HepG2 (cell line): Measurements from ENCODE around the gene BEND3. TPM values are rescaled to one million over a fixed set of nuclear protein-coding genes. Genes with fewer than 3 reads are reported as not detected.

Experiments
- ATAC-seq: fragments of 200-7000 bp; cut with Tn5 transposase; 3 replicates; pipeline ENCODE4 v1.9.1; 2020; ENCODE audit warnings: mild to moderate bottlenecking, moderate library complexity
- BruUV-seq: library from RNA; stranded (reverse); fragments of 400-500 nt; replicated peaks from 2 replicates; lab custom pipeline; 2021; lab: Mats Ljungman, UMichigan
- CTCF ChIA-PET: fragments of 300-600 bp; formaldehyde crosslinking; extraction: SDS; loops from one replicate; lab custom pipeline; 2021; ENCODE audit warnings: low total read pairs, inconsistent platforms, low intra/inter-chr PET ratio; lab: Yijun Ruan, JAX
- POLR2A ChIA-PET: fragments of 350-600 bp; sonication (Branson Sonifier 250); formaldehyde crosslinking; loops from one replicate; lab custom pipeline; 2020; ENCODE audit warnings: antibody characterized with exemption, inconsistent platforms; lab: Yijun Ruan, JAX
- DNase-seq: peaks from one replicate; pipeline ENCODE4 v3.0.0-alpha.2; 2015; ENCODE audit warnings: low spot score
- FAIRE-seq: peaks from 3 replicates; lab custom pipeline; 2011; peaks lifted over from hg19 to GRCh38; lab: Jason Lieb, UNC
- H2AFZ ChIP-seq: one replicate; pipeline ENCODE4 v1.6.1; 2011; ENCODE audit warnings: low read length, inconsistent platforms
- H3K27ac ChIP-seq: fragments of 300-600 bp; 3 replicates; pipeline ENCODE4 v1.8.0; 2011; ENCODE audit warnings: mixed run types, mild to moderate bottlenecking, mixed read lengths, low read length, inconsistent platforms; ENCODE audit not compliant: insufficient read depth; ENCODE audit errors: extremely low read length
- H3K27me3 ChIP-seq, 2 experiments: fragments of 200-600 bp in 1 of 2; 2 replicates in 1 of 2; 3 replicates in 1 of 2; pipeline versions ENCODE4 v1.6.0 to v1.8.0; 2011; ENCODE audit warnings: low read length in 2 of 2, mild to moderate bottlenecking in 2 of 2, moderate library complexity in 2 of 2, inconsistent platforms in 1 of 2; ENCODE audit not compliant: insufficient read depth in 2 of 2, control insufficient read depth in 1 of 2
- H3K36me3 ChIP-seq, 2 experiments: fragments of 200-600 bp in 1 of 2; replicated peaks in 1 of 2; 2 replicates in 1 of 2; 3 replicates in 1 of 2; pipeline versions ENCODE4 v1.5.1 to v1.8.0; 2011; ENCODE audit warnings: low read length in 2 of 2, inconsistent platforms in 1 of 2; ENCODE audit not compliant: insufficient read depth in 2 of 2, control insufficient read depth in 1 of 2
- H3K4me1 ChIP-seq: 2 replicates; pipeline ENCODE4 v1.5.1; 2012; ENCODE audit warnings: low read length, inconsistent platforms; ENCODE audit not compliant: insufficient read depth
- H3K4me2 ChIP-seq: 2 replicates; pipeline ENCODE4 v1.6.0; 2011; ENCODE audit warnings: low read depth, low read length, inconsistent platforms
- H3K4me3 ChIP-seq, 3 experiments: fragments of 200-600 bp in 1 of 3; sonication (generic), shearing (Covaris generic) in 1 of 3; replicated peaks in 1 of 3; 2 replicates each; pipeline ENCODE4 v1.5.1; 2011 to 2016; ENCODE audit warnings: low read length in 3 of 3, inconsistent platforms in 2 of 3, low read depth in 2 of 3, mild to moderate bottlenecking in 2 of 3, control low read depth in 1 of 3, mixed read lengths in 1 of 3; ENCODE audit not compliant: insufficient read depth in 1 of 3
- H3K79me2 ChIP-seq: one replicate; pipeline ENCODE4 v1.6.1; 2011; ENCODE audit warnings: low read length, inconsistent platforms; ENCODE audit not compliant: insufficient read depth
- H3K9ac ChIP-seq: 2 replicates; pipeline ENCODE4 v1.6.0; 2011; ENCODE audit warnings: mild to moderate bottlenecking, low read depth, low read length, inconsistent platforms; ENCODE audit not compliant: insufficient read depth
- H3K9me3 ChIP-seq: 2 replicates; pipeline ENCODE4 v1.5.1; 2012; ENCODE audit warnings: mild to moderate bottlenecking, low read length
- H4K20me1 ChIP-seq: 2 replicates; pipeline ENCODE4 v1.6.0; 2011; ENCODE audit warnings: inconsistent platforms, mild to moderate bottlenecking, low read length, moderate library complexity; ENCODE audit not compliant: insufficient read depth
- ARNTL ChIP-seq: sonication (generic); formaldehyde crosslinking; IDR thresholded peaks from 2 replicates; pipeline ENCODE4 v1.4.0; 2020; ENCODE audit warnings: mild to moderate bottlenecking, missing genetic modification reagents
- HNF4G ChIP-seq, 2 experiments: sonication (generic) in 1 of 2; formaldehyde crosslinking in 1 of 2; IDR thresholded peaks; 2 replicates each; pipeline versions ENCODE4 v1.4.0 to v1.6.1; 2011 to 2020; ENCODE audit warnings: borderline replicate concordance in 2 of 2, low read depth in 2 of 2, mild to moderate bottlenecking in 2 of 2, low read length in 1 of 2, missing genetic modification reagents in 1 of 2, moderate library complexity in 1 of 2
- NFIB ChIP-seq: sonication (generic); formaldehyde crosslinking; IDR thresholded peaks from 2 replicates; pipeline ENCODE4 v1.9.0; 2021; ENCODE audit warnings: missing genetic modification reagents, mild to moderate bottlenecking, borderline replicate concordance
- ZNF407 ChIP-seq: sonication (generic); formaldehyde crosslinking; IDR thresholded peaks from one replicate; pipeline ENCODE4 v1.5.1; 2020; ENCODE audit warnings: mild to moderate bottlenecking, missing genetic modification reagents; ENCODE audit errors: not compliant biosample characterization
- ZNF451 ChIP-seq: sonication (generic); formaldehyde crosslinking; IDR thresholded peaks from 2 replicates; pipeline ENCODE4 v1.5.0; 2020; ENCODE audit warnings: mild to moderate bottlenecking, missing genetic modification reagents
- ZNF546 ChIP-seq: sonication (generic); formaldehyde crosslinking; conservative IDR thresholded peaks from 2 replicates; pipeline ENCODE4 v1.8.1; 2023; ENCODE audit warnings: mild to moderate bottlenecking, missing genetic modification reagents
- WGBS: methylation state at CpG from one replicate; pipeline ENCODE4 v1.1.6; 2017; ENCODE audit warnings: low lambda C conversion rate; 5-methylcytosine and 5-hydroxymethylcytosine counted together
- in situ Hi-C: cut with HindIII; loops from 2 replicates; pipeline ENCODE4 v1.10.0; 2017; ENCODE audit warnings: low pct_unique_long_range_greater_than_20kb; ENCODE audit not compliant: extremely low pct_ligation_motif_present
- intact Hi-C: fragments of 100-400 bp; cut with micrococcal nuclease; formaldehyde crosslinking; loops from one replicate; pipeline ENCODE4 v1.10.0; 2022; ENCODE audit not compliant: unreplicated experiment
- polyA plus RNA-seq, 8 experiments: library from polyadenylated mRNA; depleted of rRNA in 3 of 8; stranded (reverse) in 7 of 8; unstranded in 1 of 8; fragments of >200 nt; fragmentation: Illumina TruSeq in 4 of 8; extraction: Trizol in 4 of 8; gene quantifications; 2 replicates each; pipeline versions ENCODE4 v1.2.1 to v1.2.3, GENCODE V29; 2011 to 2016; ENCODE audit warnings: low read depth in 4 of 8, missing spikeins in 1 of 8, mixed read lengths in 1 of 8; ENCODE audit not compliant: insufficient read depth in 1 of 8
- total RNA-seq, 5 experiments: library from RNA; depleted of rRNA; stranded (reverse); fragments of >200 nt; fragmentation: Illumina TruSeq; extraction: Trizol; gene quantifications; 2 replicates each; pipeline ENCODE4 v1.2.3, GENCODE V29; 2016; ENCODE audit warnings: low read depth in 1 of 5
- TF ChIP-seq, protein P1 (sequence below): sonication (generic); formaldehyde crosslinking; IDR thresholded peaks from 2 replicates; pipeline ENCODE4 v1.4.0; 2020; ENCODE audit warnings: missing genetic modification reagents, borderline replicate concordance

The BEND3 gene
- total and polyA plus RNA-seq, 2 of the 13 experiments (the other 11 are each of a cell fraction or from before 2014, with no cell fraction given): 1.4 to 5.8 TPM

- no peak for TF ChIP-seq ZNF407 (CRISPR knock-in tag)
Measured at GRCh38 chr6:107061125-107062020, 53.9 kb downstream of the BEND3 start (continued).

- Histone ChIP-seq H3K36me3 (no peaks in the 10 kb centered on the region), H3K9me3 (no peaks in the 10 kb centered on the region), H3K4me1 (peaks cover 38% of the 10 kb centered on the region), H3K79me2 (no peaks in the 10 kb centered on the region), H3K4me2 (peak overlapping the region; percentile 54), H3K27me3 (no peaks in the 10 kb centered on the region), H3K9ac (no peak overlapping the region), H4K20me1 (no peaks in the 10 kb centered on the region), H2AFZ (no peak overlapping the region), H3K4me3 (no peak overlapping the region), H3K27ac (no peak overlapping the region)
- WGBS: 37% methylated on average over 6 of the region's 6 CpGs
- ATAC-seq (no peak), DNase-seq (no peak), FAIRE-seq (no peak)
- POLR2A ChIA-PET: no interaction called here
- BruUV-seq: no TSS peak
- CTCF ChIA-PET: no interaction called here
- in situ Hi-C loops: no loop called here
- intact Hi-C loops: no loop called here
- no peak for TF ChIP-seq ZNF451 (CRISPR knock-in tag)
- TF ChIP-seq, protein P1, sequence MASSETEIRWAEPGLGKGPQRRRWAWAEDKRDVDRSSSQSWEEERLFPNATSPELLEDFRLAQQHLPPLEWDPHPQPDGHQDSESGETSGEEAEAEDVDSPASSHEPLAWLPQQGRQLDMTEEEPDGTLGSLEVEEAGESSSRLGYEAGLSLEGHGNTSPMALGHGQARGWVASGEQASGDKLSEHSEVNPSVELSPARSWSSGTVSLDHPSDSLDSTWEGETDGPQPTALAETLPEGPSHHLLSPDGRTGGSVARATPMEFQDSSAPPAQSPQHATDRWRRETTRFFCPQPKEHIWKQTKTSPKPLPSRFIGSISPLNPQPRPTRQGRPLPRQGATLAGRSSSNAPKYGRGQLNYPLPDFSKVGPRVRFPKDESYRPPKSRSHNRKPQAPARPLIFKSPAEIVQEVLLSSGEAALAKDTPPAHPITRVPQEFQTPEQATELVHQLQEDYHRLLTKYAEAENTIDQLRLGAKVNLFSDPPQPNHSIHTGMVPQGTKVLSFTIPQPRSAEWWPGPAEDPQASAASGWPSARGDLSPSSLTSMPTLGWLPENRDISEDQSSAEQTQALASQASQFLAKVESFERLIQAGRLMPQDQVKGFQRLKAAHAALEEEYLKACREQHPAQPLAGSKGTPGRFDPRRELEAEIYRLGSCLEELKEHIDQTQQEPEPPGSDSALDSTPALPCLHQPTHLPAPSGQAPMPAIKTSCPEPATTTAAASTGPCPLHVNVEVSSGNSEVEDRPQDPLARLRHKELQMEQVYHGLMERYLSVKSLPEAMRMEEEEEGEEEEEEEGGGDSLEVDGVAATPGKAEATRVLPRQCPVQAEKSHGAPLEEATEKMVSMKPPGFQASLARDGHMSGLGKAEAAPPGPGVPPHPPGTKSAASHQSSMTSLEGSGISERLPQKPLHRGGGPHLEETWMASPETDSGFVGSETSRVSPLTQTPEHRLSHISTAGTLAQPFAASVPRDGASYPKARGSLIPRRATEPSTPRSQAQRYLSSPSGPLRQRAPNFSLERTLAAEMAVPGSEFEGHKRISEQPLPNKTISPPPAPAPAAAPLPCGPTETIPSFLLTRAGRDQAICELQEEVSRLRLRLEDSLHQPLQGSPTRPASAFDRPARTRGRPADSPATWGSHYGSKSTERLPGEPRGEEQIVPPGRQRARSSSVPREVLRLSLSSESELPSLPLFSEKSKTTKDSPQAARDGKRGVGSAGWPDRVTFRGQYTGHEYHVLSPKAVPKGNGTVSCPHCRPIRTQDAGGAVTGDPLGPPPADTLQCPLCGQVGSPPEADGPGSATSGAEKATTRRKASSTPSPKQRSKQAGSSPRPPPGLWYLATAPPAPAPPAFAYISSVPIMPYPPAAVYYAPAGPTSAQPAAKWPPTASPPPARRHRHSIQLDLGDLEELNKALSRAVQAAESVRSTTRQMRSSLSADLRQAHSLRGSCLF (CRISPR knock-in tag): no peak
- TF ChIP-seq NFIB: no peak
- TF ChIP-seq HNF4G (IDR thresholded peaks at IDR 0.05; ENCODE audit: borderline replicate concordance, low read depth, low read length): no peak
- TF ChIP-seq HNF4G (CRISPR knock-in tag; IDR thresholded peaks at IDR 0.05; ENCODE audit: borderline replicate concordance, low read depth): no peak
- no peak for TF ChIP-seq ARNTL (CRISPR knock-in tag)
- TF ChIP-seq ZNF546 (CRISPR knock-in tag): no peak
Measured at GRCh38 chr6:107060704-107061103, 54.6 kb downstream of the BEND3 start.
